OCI-LY3 (cell line): ENCODE measurements around the gene LENG9.

Experiments
- H2AFZ ChIP-seq: fragments of 200-600, 300-600 bp; shearing (Covaris generic); 2 replicates; pipeline ENCODE4 v1.6.0; 2014; ENCODE audit warnings: antibody characterized with exemption, low read depth, low read length
- H3K27ac ChIP-seq: fragments of 200-600, 300-600 bp; sonication (generic); 2 replicates; pipeline ENCODE4 v1.5.1; 2014; ENCODE audit warnings: mild to moderate bottlenecking, low read length, moderate library complexity, mixed read lengths
- H3K27me3 ChIP-seq: fragments of 200-600, 300-600 bp; sonication (generic); 2 replicates; pipeline ENCODE4 v1.6.1; 2014; ENCODE audit warnings: low read depth, low read length, mixed read lengths
- H3K36me3 ChIP-seq: fragments of 200-600, 300-600 bp; sonication (generic); replicated peaks from 2 replicates; pipeline ENCODE3; 2014; ENCODE audit warnings: low read depth, low read length, mixed read lengths
- H3K4me1 ChIP-seq: fragments of 300-600, 200-600 bp; sonication (generic); 2 replicates; pipeline ENCODE4 v1.6.1; 2014; ENCODE audit warnings: low read length, mixed read lengths
- H3K4me2 ChIP-seq: fragments of 200-600, 300-600 bp; sonication (generic); 2 replicates; pipeline ENCODE4 v1.6.1; 2014; ENCODE audit warnings: low read length, mixed read lengths
- H3K4me3 ChIP-seq: fragments of 300-600, 200-600 bp; sonication (generic); 2 replicates; pipeline ENCODE4 v1.5.1; 2014; ENCODE audit warnings: antibody characterized with exemption, mild to moderate bottlenecking, low read length, moderate library complexity
- H3K79me2 ChIP-seq: fragments of 300-600, 200-600 bp; shearing (Covaris generic); 2 replicates; pipeline ENCODE4 v1.6.1; 2014; ENCODE audit warnings: mild to moderate bottlenecking, low read length, mixed read lengths
- H3K9ac ChIP-seq: fragments of 300-600, 200-600 bp; shearing (Covaris generic); 2 replicates; pipeline ENCODE4 v1.6.0; 2014; ENCODE audit warnings: mild to moderate bottlenecking, low read length, moderate library complexity
- H3K9me3 ChIP-seq: fragments of 200-600, 300-600 bp; shearing (Covaris generic); 2 replicates; pipeline ENCODE4 v1.6.1; 2014; ENCODE audit warnings: low read length, mixed read lengths; ENCODE audit not compliant: insufficient read depth
- H4K20me1 ChIP-seq: fragments of 200-600, 300-600 bp; sonication (generic); 2 replicates; pipeline ENCODE4 v1.6.1; 2016; ENCODE audit warnings: low read length, mixed read lengths; ENCODE audit not compliant: insufficient read depth
- EZH2phosphoT487 ChIP-seq: fragments of 200-600 bp; shearing (Covaris generic); IDR thresholded peaks from 2 replicates; pipeline ENCODE4 v1.6.1; 2018; ENCODE audit warnings: antibody characterized with exemption, mixed run types, low read depth
- TF ChIP-seq, protein P1 (sequence below): fragments of 200-600, 300-600 bp; sonication (generic); IDR thresholded peaks from 2 replicates; pipeline ENCODE4 v1.5.1; 2014; ENCODE audit warnings: antibody characterized with exemption, low read length, low read depth

The LENG9 gene

GRCh38 chr19:54485851-54486250 is 22.3 kb upstream of the LENG9 start:
- Histone ChIP-seq H3K27ac (no peak overlapping the region), H3K4me3 (no peak overlapping the region), H3K4me2 (no peak overlapping the region), H3K36me3 (no peaks in the 10 kb centered on the region), H3K9ac (no peak overlapping the region), H3K9me3 (no peaks in the 10 kb centered on the region), H3K4me1 (peaks cover 15% of the 10 kb centered on the region), H4K20me1 (no peaks in the 10 kb centered on the region), H3K79me2 (no peaks in the 10 kb centered on the region), H2AFZ (no peak overlapping the region), H3K27me3 (peaks cover 42% of the 10 kb centered on the region)
- TF ChIP-seq EZH2phosphoT487: no peak
- TF ChIP-seq, protein P1, sequence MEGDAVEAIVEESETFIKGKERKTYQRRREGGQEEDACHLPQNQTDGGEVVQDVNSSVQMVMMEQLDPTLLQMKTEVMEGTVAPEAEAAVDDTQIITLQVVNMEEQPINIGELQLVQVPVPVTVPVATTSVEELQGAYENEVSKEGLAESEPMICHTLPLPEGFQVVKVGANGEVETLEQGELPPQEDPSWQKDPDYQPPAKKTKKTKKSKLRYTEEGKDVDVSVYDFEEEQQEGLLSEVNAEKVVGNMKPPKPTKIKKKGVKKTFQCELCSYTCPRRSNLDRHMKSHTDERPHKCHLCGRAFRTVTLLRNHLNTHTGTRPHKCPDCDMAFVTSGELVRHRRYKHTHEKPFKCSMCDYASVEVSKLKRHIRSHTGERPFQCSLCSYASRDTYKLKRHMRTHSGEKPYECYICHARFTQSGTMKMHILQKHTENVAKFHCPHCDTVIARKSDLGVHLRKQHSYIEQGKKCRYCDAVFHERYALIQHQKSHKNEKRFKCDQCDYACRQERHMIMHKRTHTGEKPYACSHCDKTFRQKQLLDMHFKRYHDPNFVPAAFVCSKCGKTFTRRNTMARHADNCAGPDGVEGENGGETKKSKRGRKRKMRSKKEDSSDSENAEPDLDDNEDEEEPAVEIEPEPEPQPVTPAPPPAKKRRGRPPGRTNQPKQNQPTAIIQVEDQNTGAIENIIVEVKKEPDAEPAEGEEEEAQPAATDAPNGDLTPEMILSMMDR: no peak

DNA sequence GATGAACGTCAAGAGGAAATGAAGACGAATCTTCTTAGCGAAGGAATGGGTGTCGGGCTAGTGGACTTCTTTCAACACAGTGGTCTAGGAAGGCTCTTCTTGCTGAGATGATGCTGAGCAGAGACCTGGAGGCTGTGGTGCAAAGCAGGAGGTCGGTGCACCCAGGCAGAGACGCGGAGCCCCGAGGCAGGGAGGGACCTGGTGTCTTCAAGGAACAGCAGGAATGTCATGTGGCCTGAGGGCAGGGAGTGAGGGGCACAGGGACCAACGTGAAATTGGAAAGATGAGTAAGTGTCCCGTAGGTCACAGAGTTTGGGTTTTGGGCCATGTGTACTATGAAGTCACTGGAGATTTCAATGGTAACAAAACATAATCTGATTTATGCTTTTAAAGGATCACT is 20.9 kb upstream of the LENG9 start:
- H3K4me3 ChIP-seq: no peak overlapping the region
- peaks cover 19% of the 10 kb centered on the region for H3K4me1 ChIP-seq
- H3K4me2 ChIP-seq: no peak overlapping the region
- H3K27me3 ChIP-seq: peaks cover 38% of the 10 kb centered on the region
- H3K27ac ChIP-seq: no peak overlapping the region
- H3K9me3 ChIP-seq: no peaks in the 10 kb centered on the region
- no peak overlapping the region for H2AFZ ChIP-seq
- TF ChIP-seq EZH2phosphoT487: no peak
- TF ChIP-seq, protein P1: no peak
- H3K36me3 ChIP-seq: no peaks in the 10 kb centered on the region
- no peaks in the 10 kb centered on the region for H4K20me1 ChIP-seq
- no peak overlapping the region for H3K9ac ChIP-seq
- H3K79me2 ChIP-seq: no peaks in the 10 kb centered on the region

DNA sequence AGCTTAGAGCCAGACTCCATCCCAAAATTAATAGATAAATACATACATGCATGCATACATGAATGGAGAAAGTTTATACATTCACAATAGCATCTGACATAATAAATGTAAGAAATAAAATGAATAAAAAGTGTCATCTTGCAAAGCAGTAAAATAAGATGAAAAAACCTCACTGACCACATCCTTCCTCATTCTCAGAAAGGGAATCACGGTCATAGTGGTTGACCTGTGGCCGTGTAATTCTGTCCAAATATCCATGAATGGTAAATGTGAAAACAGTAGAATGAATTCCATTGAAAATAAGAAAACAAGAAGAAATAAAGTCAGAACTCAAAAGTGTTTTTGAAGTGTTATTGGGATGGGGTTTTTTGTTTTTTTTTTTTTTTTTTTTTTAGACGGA is 19.3 kb upstream of the LENG9 start:
- no peaks in the 10 kb centered on the region for H3K36me3 ChIP-seq
- H3K79me2 ChIP-seq: no peaks in the 10 kb centered on the region
- no peaks in the 10 kb centered on the region for H3K9me3 ChIP-seq
- no peak overlapping the region for H3K27ac ChIP-seq
- no peaks in the 10 kb centered on the region for H4K20me1 ChIP-seq
- no peak overlapping the region for H2AFZ ChIP-seq
- no peak overlapping the region for H3K9ac ChIP-seq
- no peak for TF ChIP-seq EZH2phosphoT487
- TF ChIP-seq, protein P1: no peak
- peak overlapping the region; percentile 1; the same call in 1 of the 2 replicates for H3K4me2 ChIP-seq
- peaks cover 34% of the 10 kb centered on the region for H3K27me3 ChIP-seq
- H3K4me1 ChIP-seq: peaks cover 19% of the 10 kb centered on the region
- no peak overlapping the region for H3K4me3 ChIP-seq

GRCh38 chr19:54481326-54481930 is 17.9 kb upstream of the LENG9 start:
- Histone ChIP-seq H3K36me3 (no peaks in the 10 kb centered on the region), H2AFZ (no peak overlapping the region), H3K4me1 (peaks cover 15% of the 10 kb centered on the region), H3K79me2 (no peaks in the 10 kb centered on the region), H3K9ac (no peak overlapping the region), H3K27me3 (peaks cover 41% of the 10 kb centered on the region), H4K20me1 (no peaks in the 10 kb centered on the region), H3K4me3 (no peak overlapping the region), H3K4me2 (peak overlapping the region; percentile 40; the same call in 1 of the 2 replicates), H3K9me3 (no peaks in the 10 kb centered on the region), H3K27ac (no peak overlapping the region)
- TF ChIP-seq, protein P1: peak; percentile 94
- no peak for TF ChIP-seq EZH2phosphoT487
